Cortex of kidney (tissue), 1 donor: ENCODE data around the gene MT1M.
"Not testable (repeated sequence)": the region's sequence is repeated elsewhere in the genome, so short reads cannot be mapped to it uniquely, and the experiment has no call there.

Source experiments
- DNase-seq: peaks from one replicate; lab custom pipeline; 2025; lab: John Stamatoyannopoulos, UW

Gene MT1M

GRCh38 chr16:56649271-56649670 is 16.8 kb downstream of the MT1M start:
- no peak for DNase-seq

GRCh38 chr16:56649820-56650219 is 17.4 kb downstream of the MT1M start:
- no peak for DNase-seq

GRCh38 chr16:56651586-56651985 is 19.1 kb downstream of the MT1M start, which contains the start of gene MT1B:
Gene MT1B, plus strand, starts transcription at chr16:56651886. Its CDS starts 68 bp downstream, at chr16:56651954.
- no peak for DNase-seq

GRCh38 chr16:56652600-56652999 is 20.1 kb downstream of the MT1M start:
- DNase-seq = no peak

GRCh38 chr16:56653218-56653617 is 20.8 kb downstream of the MT1M start:
- DNase-seq = no peak

- peak; percentile 25 for DNase-seq
Measured at GRCh38 chr16:56657555-56658326, 25.3 kb downstream of the MT1M start, which contains the start of gene MT1F. Gene MT1F, plus strand, starts transcription at chr16:56657959. Its CDS starts 100 bp downstream, at chr16:56658059.

GRCh38 chr16:56658327-56658875 is 25.9 kb downstream of the MT1M start:
- DNase-seq = no peak

- DNase-seq = no peak
Measured at GRCh38 chr16:56662357-56663354, 30.2 kb downstream of the MT1M start.

GRCh38 chr16:56664506-56664905 is 32.0 kb downstream of the MT1M start:
- DNase-seq = no peak

GRCh38 chr16:56665286-56666261 is 33.1 kb downstream of the MT1M start:
- DNase-seq = not testable (repeated sequence)

GRCh38 chr16:56667581-56668571 is 35.4 kb downstream of the MT1M start, which contains the start of gene MT1G:
Gene MT1G, minus strand, starts transcription at chr16:56668065. Its CDS starts 72 bp downstream, at chr16:56667993.
- DNase-seq = no peak

- no peak for DNase-seq
Measured at GRCh38 chr16:56669005-56669839, 36.8 kb downstream of the MT1M start, which contains the start of gene MT1H. Gene MT1H, plus strand, starts transcription at chr16:56669814. Its CDS starts 71 bp downstream, at chr16:56669885.

- no peak for DNase-seq
Measured at GRCh38 chr16:56669840-56670619, 37.6 kb downstream of the MT1M start.

GRCh38 chr16:56670620-56670934 is 38.1 kb downstream of the MT1M start:
- DNase-seq = no peak

GRCh38 chr16:56671691-56672090 is 39.2 kb downstream of the MT1M start:
- not testable (repeated sequence) for DNase-seq

- DNase-seq = not testable (repeated sequence)
Measured at GRCh38 chr16:56672171-56672570, 39.7 kb downstream of the MT1M start.

- no peak for DNase-seq
Measured at GRCh38 chr16:56672761-56673536, 40.5 kb downstream of the MT1M start.
